GM23248 (cell line): ENCODE data around the gene ENTPD3. TPM values are rescaled to one million over a fixed set of nuclear protein-coding genes. Genes with fewer than 3 reads are reported as not detected.

Experiments used
- DNase-seq: peaks from one replicate; pipeline ENCODE4 v3.0.0-alpha.2; 2015
- H2AFZ ChIP-seq: fragments of 200-600 bp; sonication (generic); 2 replicates; pipeline ENCODE4 v1.6.1; 2016; ENCODE audit warnings: antibody characterized with exemption
- H3F3A ChIP-seq: fragments of 200-600 bp; sonication (generic); 2 replicates; pipeline ENCODE4 v1.6.1; 2016; ENCODE audit warnings: mild to moderate bottlenecking, antibody characterized with exemption, mixed run types; ENCODE audit not compliant: insufficient read depth
- H3K27ac ChIP-seq: fragments of 200-600 bp; sonication (generic); 2 replicates; pipeline ENCODE4 v1.5.1; 2016; ENCODE audit warnings: mild to moderate bottlenecking
- H3K27me3 ChIP-seq: fragments of 200-600 bp; sonication (generic); replicated peaks from 2 replicates; pipeline ENCODE4 v1.6.1; 2016; ENCODE audit warnings: mild to moderate bottlenecking; ENCODE audit not compliant: insufficient read depth
- H3K36me3 ChIP-seq: fragments of 200-600 bp; sonication (generic); 2 replicates; pipeline ENCODE4 v1.6.1; 2016; ENCODE audit warnings: low read depth, mild to moderate bottlenecking
- H3K4me1 ChIP-seq: fragments of 200-600 bp; sonication (generic); 2 replicates; pipeline ENCODE4 v1.6.1; 2016; ENCODE audit warnings: mild to moderate bottlenecking; ENCODE audit not compliant: insufficient read depth
- H3K4me2 ChIP-seq: fragments of 200-600 bp; sonication (generic); one replicate; pipeline ENCODE4 v1.6.1; 2016; ENCODE audit warnings: mild to moderate bottlenecking; ENCODE audit not compliant: unreplicated experiment
- H3K4me3 ChIP-seq: fragments of 200-600 bp; sonication (generic); 2 replicates; pipeline ENCODE4 v1.5.1; 2016; ENCODE audit warnings: mild to moderate bottlenecking
- H3K79me2 ChIP-seq: fragments of 200-600 bp; sonication (generic); 2 replicates; pipeline ENCODE4 v1.6.1; 2016; ENCODE audit warnings: mild to moderate bottlenecking; ENCODE audit not compliant: insufficient read depth
- H3K9ac ChIP-seq: fragments of 200-600 bp; sonication (generic); 2 replicates; pipeline ENCODE4 v1.6.1; 2016; ENCODE audit warnings: mild to moderate bottlenecking
- H3K9me2 ChIP-seq: fragments of 200-600 bp; sonication (generic); 2 replicates; pipeline ENCODE4 v1.6.1; 2016; ENCODE audit warnings: mixed run types, mild to moderate bottlenecking, moderate library complexity; ENCODE audit not compliant: insufficient read depth
- H3K9me3 ChIP-seq: fragments of 200-600 bp; sonication (generic); one replicate; pipeline ENCODE4 v1.6.1; 2017; ENCODE audit warnings: low read depth
- H4K20me1 ChIP-seq: fragments of 200-600 bp; sonication (generic); 2 replicates; pipeline ENCODE4 v1.6.0; 2016; ENCODE audit not compliant: insufficient read depth
- EZH2 ChIP-seq: fragments of 200-600 bp; sonication (generic); IDR thresholded peaks from 2 replicates; pipeline ENCODE4 v1.6.1; 2018; ENCODE audit warnings: antibody characterized with exemption, mild to moderate bottlenecking; ENCODE audit not compliant: insufficient read depth, poor library complexity, severe bottlenecking
- EZH2phosphoT487 ChIP-seq: fragments of 200-600 bp; sonication (generic); IDR thresholded peaks from 2 replicates; pipeline ENCODE4 v1.6.1; 2018; ENCODE audit warnings: antibody characterized with exemption, moderate library complexity, mild to moderate bottlenecking, low read depth; ENCODE audit not compliant: insufficient read depth
- WGBS, 2 experiments: methylation state at CpG; one replicate each; pipeline ENCODE4 v1.1.6; 2015 to 2017; ENCODE audit warnings: low lambda C conversion rate in 2 of 2, low coverage in 1 of 2; ENCODE audit errors: missing lambda C conversion rate in 2 of 2; 5-methylcytosine and 5-hydroxymethylcytosine counted together
- in situ Hi-C: fragments of 300-500 bp; cut with MboI; formaldehyde crosslinking; loops from 2 replicates; pipeline ENCODE4 v1.15.0; 2020
- polyA plus RNA-seq: library from polyadenylated mRNA; unstranded; fragments of >200 nt; fragmentation: Nextera tagmentation; extraction: Ambion mirVana; gene quantifications from 2 replicates; pipeline ENCODE4 v1.2.1, GENCODE V29; 2016
- total RNA-seq: library from RNA; depleted of rRNA; stranded (reverse); fragments of >200 nt; shearing (Covaris generic); gene quantifications from 2 replicates; pipeline ENCODE4 v1.2.3, GENCODE V29; 2014

ENTPD3 gene
- total and polyA plus RNA-seq, 2 experiments from 2014 or later, result not detected

DNA sequence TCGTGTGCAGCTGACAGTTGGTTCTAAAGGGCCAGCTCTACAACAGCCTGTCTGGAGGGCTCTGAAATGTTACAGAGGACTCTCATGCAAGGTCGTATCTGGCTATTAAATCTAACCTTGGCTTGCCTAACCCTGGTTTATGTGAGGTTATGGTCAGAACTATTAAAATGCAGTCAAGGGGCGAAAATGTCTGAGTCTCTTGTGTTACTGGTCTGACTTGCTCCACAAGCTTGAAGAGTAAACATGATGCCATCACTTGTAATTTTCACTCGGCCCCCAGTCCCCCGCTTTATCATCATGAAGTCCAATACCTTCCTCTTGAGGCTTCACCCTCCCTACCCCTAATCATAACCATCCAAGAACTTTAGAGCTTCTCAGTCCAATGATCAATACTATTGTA, 9.4 kb downstream of the ENTPD3 start:
- no peak overlapping the region for H2AFZ ChIP-seq
- no peaks in the 10 kb centered on the region for H3F3A ChIP-seq
- DNase-seq, result no peak
- no peaks in the 10 kb centered on the region for H3K27me3 ChIP-seq
- H3K79me2 ChIP-seq, result no peaks in the 10 kb centered on the region
- no peak overlapping the region for H3K4me2 ChIP-seq
- H4K20me1 ChIP-seq, result no peaks in the 10 kb centered on the region
- TF ChIP-seq EZH2, result no peak
- no peak for TF ChIP-seq EZH2phosphoT487
- H3K4me1 ChIP-seq, result no peaks in the 10 kb centered on the region
- WGBS, 2 experiments, result 59 to 61% methylated on average over 5 of the region's 5 CpGs
- H3K27ac ChIP-seq, result no peak overlapping the region
- in situ Hi-C loops, result no loop called here
- no peak overlapping the region for H3K4me3 ChIP-seq
- H3K9ac ChIP-seq, result no peak overlapping the region
- H3K36me3 ChIP-seq, result no peaks in the 10 kb centered on the region
- H3K9me3 ChIP-seq, result no peaks in the 10 kb centered on the region
- H3K9me2 ChIP-seq, result no peaks in the 10 kb centered on the region

DNA sequence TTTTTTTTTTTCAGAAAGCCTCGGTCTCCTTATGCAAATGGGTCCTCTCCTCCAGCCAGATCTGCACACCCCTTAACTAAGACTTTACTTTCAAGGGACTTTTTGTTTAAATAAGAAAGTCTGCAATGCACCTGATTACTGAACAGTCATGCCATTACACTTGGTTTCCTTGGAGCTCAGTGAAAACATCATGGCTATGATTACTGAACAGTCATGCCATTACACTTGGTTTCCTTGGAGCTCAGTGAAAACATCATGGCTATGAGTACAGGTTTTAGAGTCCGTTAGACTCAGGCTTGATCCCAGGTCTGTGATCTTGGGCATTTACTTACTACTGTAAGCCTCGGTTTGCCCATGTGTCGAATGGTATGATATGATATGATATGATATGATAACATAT, 10.1 kb downstream of the ENTPD3 start:
- Histone ChIP-seq H3K36me3 (no peaks in the 10 kb centered on the region), H3F3A (no peaks in the 10 kb centered on the region), H3K79me2 (no peaks in the 10 kb centered on the region), H3K27ac (no peak overlapping the region), H3K4me1 (no peaks in the 10 kb centered on the region), H3K4me2 (no peak overlapping the region), H4K20me1 (no peaks in the 10 kb centered on the region), H3K27me3 (no peaks in the 10 kb centered on the region), H3K9ac (no peak overlapping the region), H3K4me3 (no peak overlapping the region), H3K9me2 (no peaks in the 10 kb centered on the region), H2AFZ (no peak overlapping the region), H3K9me3 (no peaks in the 10 kb centered on the region)
- no peak for DNase-seq
- in situ Hi-C loops, result no loop called here
- TF ChIP-seq EZH2phosphoT487 (no peak), EZH2 (no peak)
- WGBS, 2 experiments, result 46 to 63% methylated on average over 4 of the region's 4 CpGs

DNA sequence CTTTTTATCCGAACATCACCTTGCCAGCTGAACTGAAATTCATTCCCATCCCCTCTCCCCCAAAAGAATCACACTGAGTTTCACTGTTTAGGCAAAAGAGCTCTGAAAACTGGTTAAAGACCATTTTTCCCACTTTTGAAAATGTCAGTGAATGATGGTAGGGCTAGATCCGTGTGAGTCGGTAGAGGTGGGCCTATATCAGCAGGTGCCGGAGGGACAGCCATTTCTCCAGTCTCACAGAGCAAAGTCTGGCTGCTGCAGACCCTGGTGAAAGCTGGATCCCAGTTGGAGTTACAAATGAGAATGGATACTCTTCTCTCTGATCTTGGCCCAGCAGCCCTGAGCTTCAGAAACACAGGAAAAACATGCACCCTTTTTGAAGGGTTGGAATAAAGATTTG, 10.9 kb downstream of the ENTPD3 start:
- Histone ChIP-seq H3K4me1 (no peaks in the 10 kb centered on the region), H2AFZ (no peak overlapping the region), H3K36me3 (no peaks in the 10 kb centered on the region), H3K4me3 (no peak overlapping the region), H3K9me3 (no peaks in the 10 kb centered on the region), H3K27ac (no peak overlapping the region), H4K20me1 (no peaks in the 10 kb centered on the region), H3K9me2 (no peaks in the 10 kb centered on the region), H3F3A (no peaks in the 10 kb centered on the region), H3K27me3 (no peaks in the 10 kb centered on the region), H3K79me2 (no peaks in the 10 kb centered on the region), H3K9ac (no peak overlapping the region), H3K4me2 (no peak overlapping the region)
- DNase-seq, result no peak
- 78 to 80% methylated on average over 4 of the region's 4 CpGs for WGBS, 2 experiments
- TF ChIP-seq EZH2phosphoT487 (no peak), EZH2 (no peak)
- in situ Hi-C loops, result no loop called here

DNA sequence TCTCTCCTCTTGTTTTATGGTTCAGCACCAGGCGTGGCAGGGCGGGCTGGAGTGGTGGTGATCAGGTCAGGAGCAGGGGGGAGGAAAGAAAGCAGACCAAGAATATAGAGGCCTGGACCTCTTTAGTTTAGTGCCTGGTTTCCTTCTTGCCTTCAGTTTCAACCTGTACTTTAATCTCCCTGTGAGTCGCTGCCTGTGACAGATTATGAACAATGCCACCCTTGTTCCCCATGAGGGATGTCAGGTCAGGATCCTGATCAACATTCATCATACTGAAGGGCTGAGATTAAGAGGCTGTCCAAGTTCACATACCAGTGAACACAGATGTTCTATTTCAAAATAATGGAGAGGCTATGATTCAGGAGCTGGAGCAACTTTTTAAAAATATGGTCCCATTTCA, 11.4 kb downstream of the ENTPD3 start:
- WGBS, 2 experiments, result 60 to 68% methylated on average over 3 of the region's 3 CpGs
- no peak overlapping the region for H3K4me2 ChIP-seq
- DNase-seq, result no peak
- no peaks in the 10 kb centered on the region for H3F3A ChIP-seq
- no peak overlapping the region for H2AFZ ChIP-seq
- in situ Hi-C loops, result no loop called here
- TF ChIP-seq EZH2, result no peak
- no peak for TF ChIP-seq EZH2phosphoT487
- H4K20me1 ChIP-seq, result no peaks in the 10 kb centered on the region
- H3K36me3 ChIP-seq, result no peaks in the 10 kb centered on the region
- no peak overlapping the region for H3K9ac ChIP-seq
- no peaks in the 10 kb centered on the region for H3K27me3 ChIP-seq
- H3K79me2 ChIP-seq, result no peaks in the 10 kb centered on the region
- no peaks in the 10 kb centered on the region for H3K9me3 ChIP-seq
- no peak overlapping the region for H3K4me3 ChIP-seq
- H3K4me1 ChIP-seq, result no peaks in the 10 kb centered on the region
- no peak overlapping the region for H3K27ac ChIP-seq
- no peaks in the 10 kb centered on the region for H3K9me2 ChIP-seq

- no peaks in the 10 kb centered on the region for H3K79me2 ChIP-seq
- H3K27me3 ChIP-seq, result no peaks in the 10 kb centered on the region
- no peak overlapping the region for H2AFZ ChIP-seq
- H3K9me2 ChIP-seq, result no peaks in the 10 kb centered on the region
- H3K36me3 ChIP-seq, result no peaks in the 10 kb centered on the region
- H3K4me2 ChIP-seq, result no peak overlapping the region
- WGBS, 2 experiments, result 72 to 80% methylated on average over 2 of the region's 2 CpGs
- H3F3A ChIP-seq, result no peaks in the 10 kb centered on the region
- in situ Hi-C loops, result no loop called here
- no peak for TF ChIP-seq EZH2phosphoT487
- no peak for TF ChIP-seq EZH2
- H3K9me3 ChIP-seq, result no peaks in the 10 kb centered on the region
- no peak overlapping the region for H3K27ac ChIP-seq
- no peak for DNase-seq
- H3K4me3 ChIP-seq, result no peak overlapping the region
- no peaks in the 10 kb centered on the region for H3K4me1 ChIP-seq
- H4K20me1 ChIP-seq, result no peaks in the 10 kb centered on the region
- no peak overlapping the region for H3K9ac ChIP-seq
These were observed 17.7 kb downstream of the ENTPD3 start for GRCh38 chr3:40404591-40405198.
